ENCODE data around the gene SLC25A25. TPM values are rescaled to one million over a fixed set of nuclear protein-coding genes. Genes with fewer than 3 reads are reported as not detected.

The SLC25A25 gene
- total and polyA plus RNA-seq, 10 of the 15 experiments (the other 5 are each of a cell fraction or from before 2014, with no cell fraction given) = 0.04 to 17.1 (median 12.4) TPM; not detected in 1

DNA sequence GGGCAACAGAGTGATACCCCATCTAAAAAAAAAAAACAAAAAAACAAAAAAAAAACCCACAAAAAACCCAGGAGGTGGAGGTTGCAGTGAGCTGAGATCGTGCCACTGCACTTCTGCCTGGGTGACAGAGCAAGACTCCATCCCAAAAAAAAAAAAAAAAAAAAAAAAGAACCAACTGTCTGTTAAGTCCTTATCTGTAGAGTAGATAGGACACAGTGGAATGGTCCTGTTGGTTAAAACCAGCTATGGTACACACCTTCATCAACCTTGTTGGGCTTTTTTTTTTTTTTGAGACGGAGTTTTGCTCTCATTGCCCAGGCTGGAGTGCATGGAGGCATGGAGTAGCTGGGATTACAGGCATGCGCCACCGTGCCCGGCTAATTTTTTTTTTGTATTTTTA is 12.2 kb downstream of the SLC25A25 start:
- Histone ChIP-seq H2AFZ (ENCODE audit: control insufficient read depth, low read depth, low read length) (no peak overlapping the region), H3K36me3 (ENCODE audit: control insufficient read depth in 2 of 2, insufficient read depth in 2 of 2, low read length in 1 of 2) (peaks cover 0 to 6% of the 10 kb centered on the region in 2 experiments; a peak in 2 of 4 replicates), H3K9ac (ENCODE audit: control insufficient read depth, insufficient read depth, low read length) (no peak overlapping the region), H3K9me3 (replicated peaks; ENCODE audit: control insufficient read depth, insufficient read depth, low read length) (no peaks in the 10 kb centered on the region; the same call in 2 of the 3 replicates), H3K4me3 (no peak overlapping the region), H3K79me2 (ENCODE audit: control insufficient read depth, insufficient read depth, low read length) (peaks cover 50% of the 10 kb centered on the region), H3K27ac (ENCODE audit: control insufficient read depth, insufficient read depth) (no peak overlapping the region), H3K4me1 (ENCODE audit: control insufficient read depth, insufficient read depth, low read length) (peaks cover 30% of the 10 kb centered on the region), H4K20me1 (ENCODE audit: control insufficient read depth, insufficient read depth) (no peaks in the 10 kb centered on the region), H3K27me3 (replicated peaks in 1 of 2; ENCODE audit: control insufficient read depth in 2 of 2, insufficient read depth in 2 of 2, low read length in 1 of 2) (no peaks in the 10 kb centered on the region), H3K4me2 (ENCODE audit: control insufficient read depth, insufficient read depth) (no peak overlapping the region)
- ChIA-PET SMC1A (ENCODE audit: uncharacterized antibody, unreplicated experiment) (interaction anchor here (0.6 to 1.8 kb wide), 4 partner anchors 8 to 383 kb away, joined by 3 to 6 read pairs (median 6); partner anchors contain the start of gene NAIF1), CTCF (interaction anchor here (0.6 to 6.6 kb wide), 4 partner anchors 8 to 46 kb away, joined by 3 to 33 read pairs (median 4); no protein-coding TSS in a partner anchor), POLR2A (interaction anchor here (0.6 to 1.5 kb wide), 4 partner anchors 11 to 21 kb away, joined by 3 to 10 read pairs (median 6); no protein-coding TSS in a partner anchor), RAD21 (ENCODE audit: unreplicated experiment) (interaction anchor here (0.6 kb wide), 1 partner anchor 36 kb away, joined by 3 read pairs; no protein-coding TSS in a partner anchor)
- ATAC-seq (no peak), DNase-seq (ENCODE audit: low read depth, low spot score) (no peak), FAIRE-seq (no peak)
- no TSS peak for BruUV-seq (replicated peaks)
- intact Hi-C loops (cut with micrococcal nuclease; ENCODE audit: unreplicated experiment) (no loop called here), in situ Hi-C loops (cut with MboI) (no loop called here)
- 100% methylated on average over 4 of the region's 5 CpGs for WGBS (ENCODE audit: insufficient coverage, insufficient replicate concordance, low lambda C conversion rate, missing lambda C conversion rate)
- TF ChIP-seq MEF2A (IDR thresholded peaks at IDR 0.05; ENCODE audit: insufficient read depth, low read depth, low read length) (no peak), ATF7 (IDR thresholded peaks at IDR 0.05; ENCODE audit: low read depth) (no peak)

DNA sequence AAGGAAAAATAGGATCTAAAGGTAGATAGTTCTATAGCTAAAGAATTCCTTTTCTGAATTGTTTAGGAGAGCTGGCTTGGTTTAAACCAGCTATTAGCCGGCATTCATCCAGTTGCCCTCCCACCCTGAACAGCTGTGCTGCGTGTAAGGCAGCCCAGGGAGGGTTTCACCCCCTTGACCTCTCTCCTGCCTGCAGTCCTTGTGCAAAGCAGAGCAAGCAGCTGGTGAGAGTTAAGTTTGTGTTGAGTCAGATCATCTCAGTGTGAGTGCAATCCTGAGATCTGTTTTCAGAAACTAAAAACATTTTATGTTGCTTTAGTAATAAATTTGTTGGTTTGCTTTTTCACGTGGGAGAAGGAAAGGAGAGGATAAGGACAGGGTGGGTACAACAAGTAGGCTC is 13.0 kb downstream of the SLC25A25 start:
- intact Hi-C loops (cut with micrococcal nuclease; ENCODE audit: unreplicated experiment) = no loop called here
- BruUV-seq (replicated peaks) = no TSS peak
- in situ Hi-C loops (cut with MboI) = no loop called here

More for the DNA sequence above, 13.0 kb downstream of the SLC25A25 start:
- Histone ChIP-seq H3K9ac (ENCODE audit: control insufficient read depth, insufficient read depth, low read length) (peak overlapping the region; percentile 1; the same call in 1 of the 2 replicates), H3K4me1 (ENCODE audit: control insufficient read depth, insufficient read depth, low read length) (peaks cover 30% of the 10 kb centered on the region), H2AFZ (ENCODE audit: control insufficient read depth, low read depth, low read length) (no peak overlapping the region), H3K9me3 (replicated peaks; ENCODE audit: control insufficient read depth, insufficient read depth, low read length) (no peaks in the 10 kb centered on the region; the same call in 2 of the 3 replicates), H3K79me2 (ENCODE audit: control insufficient read depth, insufficient read depth, low read length) (peaks cover 45% of the 10 kb centered on the region), H3K27me3 (replicated peaks in 1 of 2; ENCODE audit: control insufficient read depth in 2 of 2, insufficient read depth in 2 of 2, low read length in 1 of 2) (no peaks in the 10 kb centered on the region), H4K20me1 (ENCODE audit: control insufficient read depth, insufficient read depth) (no peaks in the 10 kb centered on the region), H3K36me3 (ENCODE audit: control insufficient read depth in 2 of 2, insufficient read depth in 2 of 2, low read length in 1 of 2) (peaks cover 0 to 6% of the 10 kb centered on the region in 2 experiments; a peak in 3 of 4 replicates), H3K4me3 (no peak overlapping the region), H3K27ac (ENCODE audit: control insufficient read depth, insufficient read depth) (peak overlapping the region; percentile 16), H3K4me2 (ENCODE audit: control insufficient read depth, insufficient read depth) (no peak overlapping the region)
- POLR2A ChIA-PET = interaction anchor here (0.9 to 1.5 kb wide), 3 partner anchors 8 to 13 kb away, joined by 3 to 7 read pairs (median 4); partner anchors contain the start of gene SLC25A25
- peak; percentile 37; the same call in 1 of the 3 replicates for ATAC-seq
- DNase-seq (ENCODE audit: low read depth, low spot score) = no peak
- FAIRE-seq = no peak
- SMC1A ChIA-PET (ENCODE audit: uncharacterized antibody, unreplicated experiment) = interaction anchor here (1.5 to 1.8 kb wide), 2 partner anchors 8 to 13 kb away, joined by 5 to 6 read pairs; no protein-coding TSS in a partner anchor
- peak; percentile 67; the same call in 1 of the 2 replicates for TF ChIP-seq TCF12 (IDR thresholded peaks at IDR 0.05; ENCODE audit: low read depth, low read length)
- 0 out of 2 replicates have a peak, but pooled peaks have one; percentile 32 for TF ChIP-seq EED (IDR thresholded peaks at IDR 0.05; ENCODE audit: low read depth)
- TF ChIP-seq, protein P1, sequence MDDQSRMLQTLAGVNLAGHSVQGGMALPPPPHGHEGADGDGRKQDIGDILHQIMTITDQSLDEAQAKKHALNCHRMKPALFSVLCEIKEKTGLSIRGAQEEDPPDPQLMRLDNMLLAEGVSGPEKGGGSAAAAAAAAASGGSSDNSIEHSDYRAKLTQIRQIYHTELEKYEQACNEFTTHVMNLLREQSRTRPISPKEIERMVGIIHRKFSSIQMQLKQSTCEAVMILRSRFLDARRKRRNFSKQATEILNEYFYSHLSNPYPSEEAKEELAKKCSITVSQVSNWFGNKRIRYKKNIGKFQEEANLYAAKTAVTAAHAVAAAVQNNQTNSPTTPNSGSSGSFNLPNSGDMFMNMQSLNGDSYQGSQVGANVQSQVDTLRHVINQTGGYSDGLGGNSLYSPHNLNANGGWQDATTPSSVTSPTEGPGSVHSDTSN (IDR thresholded peaks at IDR 0.05; ENCODE audit: insufficient replicate concordance, low read depth, low read length) = peak; percentile 19
- TF ChIP-seq STAT1 (conservative IDR thresholded peaks at IDR 0.05) = no peak
- TF ChIP-seq FOXK2 (IDR thresholded peaks at IDR 0.05) = no peak
- peak; percentile 43; the same call in 1 of the 2 replicates for TF ChIP-seq TCF3 (IDR thresholded peaks at IDR 0.05; ENCODE audit: borderline replicate concordance, insufficient read depth, low read depth, low read length)
- 43% methylated on average over 3 of the region's 3 CpGs for WGBS (ENCODE audit: insufficient coverage, insufficient replicate concordance, low lambda C conversion rate, missing lambda C conversion rate)
- CTCF ChIA-PET = interaction anchor here (0.6 to 6.6 kb wide), 6 partner anchors 9 to 47 kb away, joined by 3 to 33 read pairs (median 10); no protein-coding TSS in a partner anchor
- RAD21 ChIA-PET (ENCODE audit: unreplicated experiment) = interaction anchor here (0.7 to 2.1 kb wide), 2 partner anchors 8 to 13 kb away, joined by 3 to 5 read pairs; partner anchors contain the start of gene SLC25A25

All from GM12878 (cell line).